K562 (cell line): ENCODE data around the gene NCOA1.

Experiments
- BRCA1 ChIP-seq, 2 experiments: fragments of 450-650 bp in 1 of 2; sonication (generic) in 1 of 2; formaldehyde crosslinking in 1 of 2; IDR thresholded peaks; 2 replicates each; pipeline versions ENCODE4 v1.5.0 to v1.6.1; 2017 to 2020; ENCODE audit warnings: mild to moderate bottlenecking in 1 of 2, missing genetic modification reagents in 1 of 2
- CC2D1A ChIP-seq: fragments of 450-650 bp; IDR thresholded peaks from 2 replicates; pipeline ENCODE4 v1.6.1; 2017; ENCODE audit warnings: mild to moderate bottlenecking
- CTCF ChIP-seq, 3 experiments: IDR thresholded peaks in 2 of 3; conservative IDR thresholded peaks in 1 of 3; 2 replicates each; pipeline ENCODE4 v1.5.1; 2011 to 2012; ENCODE audit warnings: low read length in 3 of 3, mild to moderate bottlenecking in 3 of 3, control low read depth in 2 of 3, improper control_type of control experiment in 1 of 3, inconsistent platforms in 1 of 3, low read depth in 1 of 3, mixed read lengths in 1 of 3, moderate library complexity in 1 of 3; ENCODE audit not compliant: insufficient read depth in 2 of 3
- EHMT2 ChIP-seq: fragments of 450-650 bp; IDR thresholded peaks from 2 replicates; pipeline ENCODE4 v1.6.1; 2018; ENCODE audit warnings: antibody characterized with exemption
- MTF1 ChIP-seq: fragments of 250-450 bp; sonication (Bioruptor Pico); IDR thresholded peaks from 2 replicates; pipeline ENCODE4 v1.9.0; 2021; ENCODE audit warnings: moderate library complexity, mild to moderate bottlenecking, inconsistent platforms, borderline replicate concordance
- PKNOX1 ChIP-seq: fragments of 450-650 bp; IDR thresholded peaks from 2 replicates; pipeline ENCODE4 v1.6.1; 2016
- POU5F1 ChIP-seq: fragments of 150-350 bp; IDR thresholded peaks from 2 replicates; pipeline ENCODE4 v1.6.1; 2014; ENCODE audit warnings: borderline replicate concordance, low read length, low read depth, mild to moderate bottlenecking; ENCODE audit not compliant: partially characterized antibody
- SMARCA4 ChIP-seq: fragments of 450-650 bp; IDR thresholded peaks from 2 replicates; pipeline ENCODE4 v1.6.1; 2016
- VEZF1 ChIP-seq: fragments of 200-800 bp; sonication (Bioruptor generic); IDR thresholded peaks from 2 replicates; pipeline ENCODE4 v1.6.1; 2017; ENCODE audit warnings: missing genetic modification characterization, missing compliant biosample characterization
- ZKSCAN8 ChIP-seq: fragments of 200-800 bp; sonication (Bioruptor generic); IDR thresholded peaks from 2 replicates; pipeline ENCODE4 v1.6.1; 2016; ENCODE audit warnings: missing genetic modification characterization, missing compliant biosample characterization
- ZNF124 ChIP-seq: sonication (generic); formaldehyde crosslinking; IDR thresholded peaks from 2 replicates; pipeline ENCODE4 v1.8.1; 2022; ENCODE audit warnings: missing genetic modification reagents
- ZNF347 ChIP-seq: fragments of 450-650 bp; formaldehyde crosslinking; IDR thresholded peaks from 2 replicates; pipeline ENCODE4 v1.4.0; 2020; ENCODE audit warnings: low read depth, mild to moderate bottlenecking, moderate library complexity
- ZNF75A ChIP-seq: fragments of 450-650 bp; formaldehyde crosslinking; IDR thresholded peaks from 2 replicates; pipeline ENCODE4 v1.4.0; 2020; ENCODE audit warnings: mild to moderate bottlenecking

DNA sequence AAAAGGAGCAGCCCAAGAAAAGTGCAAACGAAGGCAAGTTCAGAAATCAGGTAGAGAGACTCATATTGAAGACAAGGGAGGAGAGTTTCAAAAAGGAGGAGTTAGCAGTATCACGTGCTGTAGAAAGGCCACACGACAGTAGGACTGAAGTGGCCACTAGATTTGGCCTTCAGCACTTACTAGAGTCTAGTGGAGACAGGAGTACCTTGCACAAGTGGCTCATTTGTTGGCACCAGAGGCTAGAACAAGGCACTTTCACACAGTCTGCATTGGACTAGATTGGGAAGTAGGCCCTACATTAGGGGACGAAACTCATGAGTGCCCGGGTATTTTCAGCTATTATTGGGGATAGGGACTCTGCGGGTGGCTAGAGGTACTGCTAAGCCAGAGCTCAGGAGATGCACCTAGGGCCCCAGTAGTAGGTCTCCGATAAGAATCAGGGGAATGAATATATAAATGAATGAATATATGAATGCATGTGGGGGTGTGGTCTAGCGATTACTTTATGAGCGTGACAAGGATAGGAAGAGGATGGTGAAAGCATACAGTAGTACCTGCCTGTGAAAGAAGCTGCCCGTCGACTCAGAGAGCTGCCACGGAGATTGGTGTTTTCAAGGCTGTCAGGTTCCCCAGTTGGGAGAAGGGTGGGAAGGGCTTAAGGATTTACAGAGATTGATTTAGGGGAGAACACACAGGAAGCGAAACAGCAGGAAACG lies 1.4 kb upstream of the NCOA1 start:
- no peak for TF ChIP-seq CTCF (IDR thresholded peaks at IDR 0.05 in 2 of 3, conservative IDR thresholded peaks at IDR 0.05 in 1 of 3; ENCODE audit: insufficient read depth in 2 of 3, low read depth in 1 of 3, low read length in 3 of 3)
- no peak; the same call in 1 of the 2 replicates for TF ChIP-seq PKNOX1
- no peak for TF ChIP-seq ZNF75A
- TF ChIP-seq BRCA1 (IDR thresholded peaks at IDR 0.05): no peak
- TF ChIP-seq BRCA1 (CRISPR knock-in tag; IDR thresholded peaks at IDR 0.05): no peak
- no peak for TF ChIP-seq SMARCA4
- TF ChIP-seq EHMT2: no peak
- no peak for TF ChIP-seq ZNF347 (CRISPR knock-in tag)
- TF ChIP-seq POU5F1: no peak
- no peak for TF ChIP-seq ZNF124 (CRISPR knock-in tag)
- no peak for TF ChIP-seq MTF1 (CRISPR knock-in tag)
- TF ChIP-seq CC2D1A: no peak
- no peak for TF ChIP-seq ZKSCAN8
- no peak; the same call in 1 of the 2 replicates for TF ChIP-seq VEZF1 (CRISPR knock-in tag)
